ENCODE data around the gene F2RL2.

The F2RL2 gene

DNA sequence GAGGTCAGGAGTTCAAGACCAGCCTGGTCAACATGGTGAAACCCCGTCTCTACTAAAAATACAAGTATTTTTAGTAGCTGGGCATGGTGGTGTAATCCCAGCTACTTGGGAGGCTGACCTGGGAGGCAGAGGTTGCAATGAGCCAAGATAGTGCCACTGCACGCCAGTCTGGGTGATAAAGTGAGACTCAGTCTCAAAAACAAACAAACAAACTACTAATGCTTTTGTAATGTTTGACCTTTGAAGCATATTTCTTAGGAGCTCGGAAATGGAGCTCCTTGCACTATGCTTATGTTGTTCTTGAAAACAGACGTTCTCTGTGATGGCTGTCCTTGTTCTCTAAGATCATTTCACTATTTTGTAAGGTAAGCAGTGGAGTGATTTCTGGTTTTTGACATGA is 6.0 kb downstream of the F2RL2 start:
- H3K36me3 ChIP-seq (ENCODE audit: low read length): no peaks in the 10 kb centered on the region
- no peaks in the 10 kb centered on the region for H3K27me3 ChIP-seq (ENCODE audit: low read length)
- no peaks in the 10 kb centered on the region for H3F3A ChIP-seq (ENCODE audit: insufficient read depth)
- H2AFZ ChIP-seq (ENCODE audit: low read depth, low read length, severe bottlenecking): no peak overlapping the region
- H3K9me2 ChIP-seq (replicated peaks; ENCODE audit: insufficient read depth, low read length): no peaks in the 10 kb centered on the region
- H3K9me3 ChIP-seq (ENCODE audit: insufficient read depth, low read length): no peaks in the 10 kb centered on the region
- no peak overlapping the region for H3K9ac ChIP-seq (ENCODE audit: low read length)
- H3K4me3 ChIP-seq (ENCODE audit: insufficient read depth, low read length, poor library complexity, severe bottlenecking): no peak overlapping the region
- TF ChIP-seq, protein P1, sequence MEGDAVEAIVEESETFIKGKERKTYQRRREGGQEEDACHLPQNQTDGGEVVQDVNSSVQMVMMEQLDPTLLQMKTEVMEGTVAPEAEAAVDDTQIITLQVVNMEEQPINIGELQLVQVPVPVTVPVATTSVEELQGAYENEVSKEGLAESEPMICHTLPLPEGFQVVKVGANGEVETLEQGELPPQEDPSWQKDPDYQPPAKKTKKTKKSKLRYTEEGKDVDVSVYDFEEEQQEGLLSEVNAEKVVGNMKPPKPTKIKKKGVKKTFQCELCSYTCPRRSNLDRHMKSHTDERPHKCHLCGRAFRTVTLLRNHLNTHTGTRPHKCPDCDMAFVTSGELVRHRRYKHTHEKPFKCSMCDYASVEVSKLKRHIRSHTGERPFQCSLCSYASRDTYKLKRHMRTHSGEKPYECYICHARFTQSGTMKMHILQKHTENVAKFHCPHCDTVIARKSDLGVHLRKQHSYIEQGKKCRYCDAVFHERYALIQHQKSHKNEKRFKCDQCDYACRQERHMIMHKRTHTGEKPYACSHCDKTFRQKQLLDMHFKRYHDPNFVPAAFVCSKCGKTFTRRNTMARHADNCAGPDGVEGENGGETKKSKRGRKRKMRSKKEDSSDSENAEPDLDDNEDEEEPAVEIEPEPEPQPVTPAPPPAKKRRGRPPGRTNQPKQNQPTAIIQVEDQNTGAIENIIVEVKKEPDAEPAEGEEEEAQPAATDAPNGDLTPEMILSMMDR (IDR thresholded peaks at IDR 0.05; ENCODE audit: insufficient read depth, low read length, poor library complexity, severe bottlenecking): no peak
- no peak for TF ChIP-seq EZH2phosphoT487 (conservative IDR thresholded peaks at IDR 0.05; ENCODE audit: low read length)
- no peak overlapping the region for H3K4me2 ChIP-seq (ENCODE audit: low read depth, low read length, poor library complexity, severe bottlenecking)
- H3K79me2 ChIP-seq (ENCODE audit: insufficient read depth, low read length): no peaks in the 10 kb centered on the region
- no peak overlapping the region for H3K27ac ChIP-seq (ENCODE audit: low read depth, low read length)
- no peaks in the 10 kb centered on the region for H4K20me1 ChIP-seq (ENCODE audit: low read depth, low read length)

DNA sequence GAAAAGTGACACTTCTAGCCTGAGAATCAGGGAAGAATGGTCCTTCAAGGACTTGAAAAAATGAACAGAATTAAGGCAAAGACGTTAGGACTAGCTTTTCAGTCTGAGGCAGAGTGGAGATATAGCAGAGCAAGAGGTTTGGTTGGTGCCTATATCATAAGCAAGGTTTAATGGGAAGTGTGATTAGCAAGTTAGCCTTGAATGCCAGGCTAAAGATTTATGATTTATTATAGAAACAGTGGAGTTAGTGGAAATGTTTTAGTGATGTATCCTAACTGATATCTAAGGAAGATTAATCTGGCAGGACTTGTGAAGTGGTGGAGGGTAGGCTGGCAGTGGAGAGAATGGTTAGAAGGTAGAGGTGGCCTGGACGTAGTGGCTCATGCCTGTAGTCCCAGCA is 7.0 kb downstream of the F2RL2 start:
- TF ChIP-seq, protein P1 (IDR thresholded peaks at IDR 0.05; ENCODE audit: insufficient read depth, low read length, poor library complexity, severe bottlenecking): no peak
- TF ChIP-seq EZH2phosphoT487 (conservative IDR thresholded peaks at IDR 0.05; ENCODE audit: low read length): no peak
- Histone ChIP-seq H3K79me2 (ENCODE audit: insufficient read depth, low read length) (no peaks in the 10 kb centered on the region), H3K9me2 (replicated peaks; ENCODE audit: insufficient read depth, low read length) (no peaks in the 10 kb centered on the region), H3K27me3 (ENCODE audit: low read length) (no peaks in the 10 kb centered on the region), H3K4me3 (ENCODE audit: insufficient read depth, low read length, poor library complexity, severe bottlenecking) (no peak overlapping the region), H3K27ac (ENCODE audit: low read depth, low read length) (no peak overlapping the region), H3F3A (ENCODE audit: insufficient read depth) (no peaks in the 10 kb centered on the region), H2AFZ (ENCODE audit: low read depth, low read length, severe bottlenecking) (no peak overlapping the region), H3K9ac (ENCODE audit: low read length) (no peak overlapping the region), H3K4me2 (ENCODE audit: low read depth, low read length, poor library complexity, severe bottlenecking) (no peak overlapping the region), H3K36me3 (ENCODE audit: low read length) (no peaks in the 10 kb centered on the region), H4K20me1 (ENCODE audit: low read depth, low read length) (no peaks in the 10 kb centered on the region), H3K9me3 (ENCODE audit: insufficient read depth, low read length) (no peaks in the 10 kb centered on the region)

DNA sequence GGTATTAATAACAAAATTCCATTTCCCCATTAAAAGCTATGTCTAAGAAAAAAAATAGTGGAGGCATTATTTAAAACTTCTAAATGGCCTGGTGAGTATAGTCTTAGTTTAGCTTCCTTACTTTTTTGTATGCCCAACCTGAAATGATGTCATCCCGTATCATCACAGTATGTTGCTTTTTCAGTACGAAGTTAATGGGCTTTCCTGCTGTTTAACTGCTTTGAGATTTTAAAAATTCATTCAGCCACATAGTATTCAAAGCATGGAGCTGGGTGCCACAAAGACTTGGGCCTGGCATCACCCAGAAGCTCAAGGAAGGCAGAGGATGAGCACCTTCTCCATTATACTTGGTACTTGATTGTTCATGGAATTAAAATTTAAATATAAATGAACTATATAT is 7.4 kb downstream of the F2RL2 start:
- TF ChIP-seq, protein P1 (IDR thresholded peaks at IDR 0.05; ENCODE audit: insufficient read depth, low read length, poor library complexity, severe bottlenecking): no peak
- TF ChIP-seq EZH2phosphoT487 (conservative IDR thresholded peaks at IDR 0.05; ENCODE audit: low read length): no peak
- no peaks in the 10 kb centered on the region for H4K20me1 ChIP-seq (ENCODE audit: low read depth, low read length)
- no peaks in the 10 kb centered on the region for H3K79me2 ChIP-seq (ENCODE audit: insufficient read depth, low read length)
- H3K36me3 ChIP-seq (ENCODE audit: low read length): no peaks in the 10 kb centered on the region
- H3K4me2 ChIP-seq (ENCODE audit: low read depth, low read length, poor library complexity, severe bottlenecking): no peak overlapping the region
- no peak overlapping the region for H3K27ac ChIP-seq (ENCODE audit: low read depth, low read length)
- no peak overlapping the region for H3K9ac ChIP-seq (ENCODE audit: low read length)
- H3K9me3 ChIP-seq (ENCODE audit: insufficient read depth, low read length): no peaks in the 10 kb centered on the region
- H3K4me3 ChIP-seq (ENCODE audit: insufficient read depth, low read length, poor library complexity, severe bottlenecking): no peak overlapping the region
- H3K27me3 ChIP-seq (ENCODE audit: low read length): no peaks in the 10 kb centered on the region
- H3F3A ChIP-seq (ENCODE audit: insufficient read depth): no peaks in the 10 kb centered on the region
- H3K9me2 ChIP-seq (replicated peaks; ENCODE audit: insufficient read depth, low read length): no peaks in the 10 kb centered on the region
- H2AFZ ChIP-seq (ENCODE audit: low read depth, low read length, severe bottlenecking): no peak overlapping the region

All from SU-DHL-6 (cell line).